Activated CD8-positive, alpha-beta memory T cell treated with anti-CD3 and anti-CD28 coated beads, Interleukin-2, amount 50 U/mL, for 1 hour (primary cell): ENCODE data around the gene NLK.
"Not testable (repeated sequence)": the region's sequence is repeated elsewhere in the genome, so short reads cannot be mapped to it uniquely, and the experiment has no call there.

ENCODE experiments used
- DNase-seq: peaks from one replicate; pipeline ENCODE4 v3.0.0-alpha.2; 2020; ENCODE audit errors: extremely low read depth

The NLK gene

DNA sequence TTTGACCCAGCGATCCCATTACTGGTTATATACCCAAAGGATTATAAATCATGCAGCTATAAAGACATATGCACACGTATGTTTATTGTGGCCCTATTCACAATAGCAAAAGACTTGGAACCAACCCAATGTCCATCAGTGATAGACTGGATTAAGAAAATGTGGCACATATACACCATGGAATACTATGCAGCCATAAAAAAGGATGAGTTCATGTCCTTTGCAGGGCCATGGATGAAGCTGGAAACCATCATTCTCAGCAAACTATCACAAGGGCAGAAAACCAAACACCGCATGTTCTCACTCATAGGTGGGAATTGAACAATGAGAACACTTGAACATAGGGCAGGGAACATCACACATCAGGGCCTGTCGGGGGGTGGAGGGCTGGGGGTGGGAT is 112.9 kb downstream of the NLK start:
- DNase-seq: not testable (repeated sequence)

- DNase-seq: no peak
Observed at GRCh38 chr17:28159004-28159403, 116.5 kb downstream of the NLK start.

DNA sequence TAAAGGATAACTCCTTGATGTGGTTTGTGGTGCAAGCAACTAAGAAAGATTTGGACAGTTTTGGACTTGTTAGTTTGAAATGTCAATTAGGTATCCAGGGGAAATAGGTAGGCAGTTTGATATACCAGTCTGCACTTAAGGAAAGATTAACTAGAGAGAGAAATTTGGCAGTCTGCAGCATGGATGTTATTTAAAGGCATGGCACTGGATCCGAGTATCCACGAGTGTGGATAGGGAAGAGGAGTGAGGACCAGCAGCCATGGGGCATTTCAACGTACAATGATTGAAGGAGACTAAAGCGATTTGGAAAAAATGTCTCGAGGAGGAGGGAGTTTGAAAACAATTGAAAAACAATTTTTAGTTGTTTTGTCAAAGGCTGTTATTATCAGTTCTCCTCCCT is 117.4 kb downstream of the NLK start:
- DNase-seq: no peak

DNA sequence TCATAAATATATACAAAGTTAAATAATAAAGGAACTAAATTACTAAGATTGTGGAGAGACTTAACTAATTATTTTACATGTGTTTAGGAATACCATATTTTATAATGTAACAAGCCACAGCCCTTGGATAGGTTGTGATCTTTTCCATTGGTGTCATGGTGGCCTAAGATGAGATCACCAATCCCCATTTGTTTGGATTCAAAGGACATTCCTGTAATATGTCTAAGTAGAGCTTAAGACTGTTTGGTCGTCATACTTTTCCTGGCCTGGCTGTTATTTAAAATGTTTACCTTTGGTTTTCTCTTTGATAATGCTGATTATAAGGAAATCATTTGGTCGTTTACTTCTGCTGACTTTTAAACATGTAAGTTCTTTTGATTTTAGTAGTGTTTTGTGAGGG is 118.1 kb downstream of the NLK start:
- DNase-seq: no peak

DNA sequence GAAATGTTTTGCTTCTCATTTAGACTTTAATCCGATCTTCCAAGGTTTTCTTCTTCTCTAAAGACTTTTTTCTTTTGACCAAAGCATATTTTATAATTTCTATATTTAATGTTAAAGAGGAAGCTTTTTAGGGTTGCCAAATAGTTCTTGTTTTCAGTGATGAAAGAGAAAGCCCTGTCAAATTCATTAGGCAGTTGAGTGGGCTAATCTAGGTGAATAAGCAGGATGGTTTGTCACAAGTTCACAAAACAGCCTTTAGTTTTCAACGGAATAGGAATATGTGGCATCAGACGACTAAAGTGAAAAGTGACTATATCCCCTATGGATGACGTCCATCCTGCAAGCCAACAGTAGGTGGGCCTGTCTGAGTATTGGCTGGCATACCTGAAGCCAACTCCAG is 118.8 kb downstream of the NLK start:
- DNase-seq: no peak

DNA sequence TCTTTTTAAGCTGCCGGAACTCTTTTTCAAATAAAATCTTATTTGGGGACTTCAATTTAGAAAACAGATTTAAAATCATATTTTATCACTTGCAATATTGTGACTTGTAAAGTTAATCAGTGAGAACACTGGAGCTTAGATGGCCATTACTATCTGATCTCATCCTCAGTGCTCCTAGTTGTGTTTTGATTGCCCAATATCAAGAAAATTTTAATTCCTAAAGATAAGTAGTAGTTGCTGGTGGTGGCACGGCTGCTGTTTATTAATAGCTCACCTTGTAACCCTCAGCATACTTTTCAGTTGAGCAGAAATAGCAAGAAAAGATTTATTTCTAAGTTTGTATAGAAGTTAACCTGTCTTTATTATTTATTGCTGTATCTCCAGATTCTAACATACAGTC is 124.0 kb downstream of the NLK start:
- DNase-seq: no peak

DNA sequence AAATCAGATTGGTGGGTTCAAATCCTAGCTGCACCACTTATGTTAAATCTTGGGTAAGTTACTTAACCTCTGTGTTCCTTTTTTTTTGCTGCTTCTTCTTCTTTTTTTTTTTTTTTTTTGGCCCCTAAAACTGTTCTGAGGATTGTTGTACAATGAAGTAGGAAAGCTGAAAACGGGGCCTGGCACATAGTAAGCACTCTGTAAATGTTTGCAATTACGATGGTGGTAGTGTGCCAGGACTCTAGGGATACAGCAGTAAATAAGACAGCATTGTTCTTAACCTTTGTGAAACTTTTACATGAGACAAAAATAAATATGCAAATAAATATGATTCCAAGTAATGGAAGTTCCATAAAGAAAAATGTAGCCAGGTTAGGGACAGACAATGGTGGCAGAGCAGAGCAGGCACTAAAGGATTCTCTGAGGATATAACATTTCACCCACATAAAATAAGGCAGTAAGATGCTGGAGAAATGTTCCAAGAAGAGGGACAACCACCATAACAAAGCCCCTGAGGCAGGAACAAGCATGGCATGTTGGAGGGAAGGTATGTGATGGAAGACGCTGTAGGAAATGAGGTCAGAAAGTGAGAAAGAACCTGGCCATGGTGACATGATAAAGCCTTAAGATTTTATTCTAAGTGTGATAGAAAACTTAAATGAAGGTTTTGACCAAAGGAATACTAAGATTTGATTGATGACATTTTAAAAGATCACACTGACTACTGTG is 127.3 kb downstream of the NLK start:
- DNase-seq: no peak

DNA sequence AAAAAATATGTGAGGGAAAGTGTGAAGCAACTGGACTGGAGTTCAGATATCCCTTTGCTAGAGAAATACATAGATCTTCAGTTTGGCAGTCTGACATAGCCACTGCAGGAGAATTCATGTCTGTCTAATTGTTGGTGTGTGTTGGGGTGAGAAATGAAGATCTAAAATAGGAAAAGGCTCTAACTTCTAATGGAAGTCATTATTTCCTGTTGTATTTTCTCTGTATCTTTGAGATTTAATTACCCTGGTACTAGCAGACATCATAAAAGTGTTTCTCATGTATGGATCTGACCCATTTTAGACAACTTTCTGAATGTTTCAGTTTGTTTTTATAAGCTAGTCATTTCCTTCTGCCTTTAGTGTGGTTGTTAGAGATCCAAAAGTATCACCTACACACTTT is 128.3 kb downstream of the NLK start:
- no peak for DNase-seq

DNA sequence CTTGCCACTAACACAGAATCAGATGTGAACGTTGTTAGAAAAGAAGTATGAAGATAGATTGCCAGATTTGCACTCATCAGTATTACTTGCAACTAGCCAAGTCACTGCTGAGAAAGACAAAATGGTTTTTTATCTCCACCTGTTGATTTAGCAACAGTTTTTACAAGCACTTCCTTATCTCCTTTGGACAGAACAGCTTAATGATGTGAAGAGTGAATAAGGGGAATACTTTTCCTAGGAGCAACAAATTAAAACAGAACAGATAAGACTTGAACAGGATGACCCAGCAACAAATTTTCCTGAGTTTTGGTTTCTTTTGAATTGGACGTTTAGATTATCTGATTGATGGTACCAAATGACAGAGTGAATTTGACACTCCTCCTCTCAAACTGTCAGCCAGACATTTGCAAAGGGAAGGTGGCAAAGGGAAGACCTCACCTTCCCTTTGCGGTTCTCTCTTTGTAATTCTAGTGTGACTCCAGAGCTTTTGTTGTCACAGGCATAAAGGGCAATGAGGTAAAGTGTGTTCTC is 130.6 kb downstream of the NLK start:
- DNase-seq: no peak

- no peak for DNase-seq
Observed at GRCh38 chr17:28173801-28174200, 131.3 kb downstream of the NLK start.

GRCh38 chr17:28174352-28175046 is 132.0 kb downstream of the NLK start:
- DNase-seq: no peak

GRCh38 chr17:28177351-28177750 is 134.9 kb downstream of the NLK start:
- DNase-seq: no peak

GRCh38 chr17:28178800-28179199 is 136.3 kb downstream of the NLK start:
- no peak for DNase-seq

DNA sequence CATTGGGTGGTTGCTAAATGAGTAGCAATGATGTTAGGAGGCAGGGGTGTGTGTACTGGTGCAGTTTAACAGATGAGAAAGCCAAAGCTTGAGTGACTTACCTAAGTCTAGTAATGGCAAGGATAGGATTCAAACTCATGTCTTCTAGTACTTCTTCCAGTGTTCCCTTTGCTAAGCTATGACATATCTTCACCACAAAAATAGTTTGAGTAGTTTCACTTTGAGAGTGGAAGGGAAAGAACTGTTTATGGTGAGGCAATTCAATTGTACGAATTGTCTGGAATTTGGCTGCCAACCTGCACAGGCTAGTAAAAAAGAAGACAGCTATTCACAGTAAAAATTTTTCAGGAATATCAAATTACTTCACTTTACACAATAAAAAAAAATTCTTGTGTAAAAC is 138.0 kb downstream of the NLK start:
- no peak for DNase-seq

DNA sequence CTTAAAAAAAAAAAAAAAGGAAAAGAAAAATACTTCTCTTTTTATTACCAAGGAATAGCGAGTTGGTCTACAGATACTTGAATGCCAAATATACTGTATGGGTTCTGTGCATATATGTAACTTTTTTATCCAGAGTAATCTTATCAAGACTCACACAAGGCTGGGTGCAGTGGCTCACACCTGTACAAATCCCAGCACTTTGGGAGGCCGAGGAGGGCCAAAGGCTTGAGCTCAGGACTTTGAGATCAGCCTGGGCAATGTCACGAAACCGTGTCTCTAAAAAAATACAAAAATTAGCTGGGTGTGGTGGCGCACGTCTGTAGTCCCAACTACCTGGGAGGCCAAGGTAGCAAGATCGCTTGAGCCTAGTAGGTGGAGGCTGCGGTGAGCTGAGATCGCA is 139.1 kb downstream of the NLK start:
- no peak for DNase-seq

- DNase-seq: no peak
Observed at GRCh38 chr17:28182559-28182958, 140.1 kb downstream of the NLK start.

- no peak for DNase-seq
Observed at GRCh38 chr17:28185658-28186057, 143.2 kb downstream of the NLK start.

DNA sequence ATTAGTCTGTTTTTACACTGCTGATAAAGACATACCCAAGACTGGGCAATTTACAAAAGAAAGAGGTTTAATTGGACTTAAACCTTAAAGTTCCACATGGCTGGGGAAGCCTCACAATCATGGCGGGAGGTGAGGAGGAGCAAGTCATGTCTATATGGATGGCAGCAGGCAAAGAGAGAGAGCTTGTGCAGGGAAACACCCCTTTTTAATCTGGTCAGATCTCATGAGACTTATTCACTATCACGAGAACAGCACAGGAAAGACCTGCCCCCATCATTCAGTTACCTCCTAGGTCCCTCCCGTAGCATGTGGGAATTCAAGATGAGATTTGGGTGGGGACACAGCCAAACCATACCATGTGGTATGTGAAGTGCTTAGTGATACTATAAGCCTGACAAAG is 144.0 kb downstream of the NLK start:
- DNase-seq: not testable (repeated sequence)

DNA sequence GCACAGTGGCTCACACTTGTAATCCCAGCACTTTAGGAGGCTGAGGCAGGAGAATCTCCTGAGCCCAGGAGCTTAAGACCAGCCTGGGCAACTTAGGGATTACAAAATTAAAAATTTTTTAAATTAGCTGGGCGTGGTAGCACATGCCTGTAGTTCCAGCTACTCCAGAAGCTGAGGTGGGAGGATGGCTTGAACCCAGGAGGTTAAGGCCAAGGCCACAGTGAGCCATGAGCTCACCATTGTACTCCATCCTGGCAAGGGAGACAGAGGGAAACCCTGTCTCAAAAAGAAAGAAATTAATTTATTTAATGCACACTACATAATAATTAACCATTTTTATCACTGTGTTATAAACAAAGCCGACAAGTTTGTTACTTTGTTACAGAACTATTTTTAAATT is 145.5 kb downstream of the NLK start:
- DNase-seq: no peak

GRCh38 chr17:28188841-28189263 is 146.4 kb downstream of the NLK start:
- DNase-seq: no peak

- DNase-seq: no peak
Observed at GRCh38 chr17:28189667-28190066, 147.2 kb downstream of the NLK start.

- no peak for DNase-seq
Observed at GRCh38 chr17:28191018-28191417, 148.5 kb downstream of the NLK start.

GRCh38 chr17:28193241-28193640 is 150.8 kb downstream of the NLK start:
- DNase-seq: no peak
